RPMI8226 (cell line): ENCODE data around the gene CEP57.
"Not testable (repeated sequence)": the region's sequence is repeated elsewhere in the genome, so short reads cannot be mapped to it uniquely, and the experiment has no call there.

ENCODE experiments used
- DNase-seq: peaks from one replicate; pipeline ENCODE4 v3.0.0-alpha.2; 2015

The CEP57 gene

DNA sequence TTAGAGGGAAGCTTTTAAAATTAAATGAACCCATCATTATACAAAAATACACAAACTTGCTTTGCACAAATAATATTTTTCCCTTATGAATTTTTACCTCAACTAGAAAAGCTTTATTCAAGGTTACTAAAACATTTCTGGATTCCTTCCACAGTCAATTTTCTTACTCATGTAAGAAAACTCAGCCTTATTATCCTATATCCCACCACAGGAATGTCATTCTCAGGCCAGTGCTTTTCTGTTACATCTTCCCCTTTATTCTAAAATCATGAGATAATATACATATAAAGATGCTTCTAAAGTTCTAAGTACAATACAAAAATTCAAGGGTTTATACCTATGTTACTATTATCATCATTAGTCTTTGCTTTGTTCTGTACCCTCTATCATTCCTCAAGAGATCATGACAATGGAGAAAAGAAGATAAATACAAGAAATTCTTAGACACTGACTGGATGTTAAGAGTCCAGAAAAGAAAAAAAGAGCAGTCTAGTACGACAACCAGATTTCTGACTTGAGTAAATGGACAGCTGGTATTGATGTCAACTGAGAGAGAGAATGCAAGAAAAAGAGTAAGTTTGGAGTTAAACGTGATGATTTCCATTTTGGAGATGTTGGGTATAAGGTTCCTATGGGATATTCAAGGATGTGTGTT lies 73.3 kb downstream of the CEP57 start:
- DNase-seq = no peak

- DNase-seq = no peak
These were observed 76.8 kb downstream of the CEP57 start for GRCh38 chr11:95867105-95867504.

DNA sequence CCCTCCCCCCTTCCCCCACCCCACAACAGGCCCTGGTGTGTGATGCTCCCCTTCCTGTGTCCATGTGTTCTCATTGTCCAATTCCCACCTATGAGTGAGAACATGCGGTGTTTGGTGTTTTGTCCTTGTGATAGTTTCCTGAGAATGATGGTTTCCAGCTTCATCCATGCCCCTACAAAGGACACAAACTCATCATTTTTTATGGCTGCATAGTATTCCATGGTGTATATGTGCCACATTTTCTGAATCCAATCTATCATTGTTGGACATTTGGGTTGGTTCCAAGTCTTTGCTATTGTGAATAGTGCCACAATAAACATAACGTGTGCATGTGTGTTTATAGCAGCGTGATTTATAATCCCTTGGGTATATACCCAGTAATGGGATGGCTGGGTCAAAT lies 80.6 kb downstream of the CEP57 start:
- not testable (repeated sequence) for DNase-seq

DNA sequence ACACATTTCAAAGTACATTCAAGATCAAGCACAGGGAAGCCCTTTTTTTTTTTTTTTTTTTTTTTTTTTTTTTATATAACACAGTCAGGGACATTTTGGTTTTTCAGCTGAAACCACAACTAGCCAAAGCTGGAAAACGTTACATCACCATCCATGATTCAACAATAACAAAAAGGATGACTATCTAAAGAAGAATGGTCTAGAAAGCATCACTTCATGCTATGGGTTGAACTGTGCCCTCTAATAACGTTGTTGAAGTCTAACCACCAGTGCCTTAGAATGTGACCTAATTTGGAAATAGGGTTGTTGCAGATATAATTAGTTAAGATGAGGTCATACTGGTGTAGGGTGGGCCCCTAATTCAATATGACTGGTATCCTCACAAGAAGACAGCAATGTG lies 87.0 kb downstream of the CEP57 start:
- no peak for DNase-seq
